Keratinocyte (primary cell): ENCODE results near the gene HSD17B1.

Experiments
- CTCF ChIP-seq, 3 experiments: IDR thresholded peaks in 1 of 3; conservative IDR thresholded peaks in 1 of 3; optimal IDR thresholded peaks in 1 of 3; 2 replicates in 2 of 3; 3 replicates in 1 of 3; pipeline versions ENCODE3 to v1.5.1; 2011; ENCODE audit warnings: low read length in 3 of 3, mild to moderate bottlenecking in 3 of 3, moderate library complexity in 2 of 3, control low read depth in 1 of 3, inconsistent platforms in 1 of 3; ENCODE audit not compliant: insufficient read depth in 2 of 3; ENCODE audit errors: extremely low read depth in 1 of 3
- EZH2 ChIP-seq: IDR thresholded peaks from one replicate; pipeline ENCODE4 v1.6.1; 2012; ENCODE audit warnings: inconsistent platforms, mild to moderate bottlenecking, low read length, moderate library complexity

GRCh38 chr17:42603318-42603717 is 50.6 kb downstream of the HSD17B1 start:
- TF ChIP-seq CTCF (optimal IDR thresholded peaks at IDR 0.05 in 1 of 3, IDR thresholded peaks at IDR 0.05 in 1 of 3, conservative IDR thresholded peaks at IDR 0.05 in 1 of 3; ENCODE audit: extremely low read depth in 1 of 3, insufficient read depth in 2 of 3, low read length in 3 of 3) (no peak), EZH2 (no peak)
